GM12872 (cell line): ENCODE measurements around the gene SANBR.

Experiments
- CTCF ChIP-seq: IDR thresholded peaks from 3 replicates; pipeline ENCODE4 v1.5.1; 2011; ENCODE audit warnings: low read depth, mild to moderate bottlenecking, low read length, moderate library complexity; ENCODE audit not compliant: insufficient read depth

Gene SANBR

GRCh38 chr2:61021228-61021660 lies 44.4 kb upstream of the SANBR start:
- no peak for TF ChIP-seq CTCF

- TF ChIP-seq CTCF, result no peak
Observed at GRCh38 chr2:61023670-61024069, 42.0 kb upstream of the SANBR start.

GRCh38 chr2:61029533-61029932 lies 36.1 kb upstream of the SANBR start:
- no peak for TF ChIP-seq CTCF

- TF ChIP-seq CTCF, result no peak
Observed at GRCh38 chr2:61042807-61043206, 22.9 kb upstream of the SANBR start.

GRCh38 chr2:61044636-61045035 lies 21.0 kb upstream of the SANBR start:
- TF ChIP-seq CTCF, result no peak

GRCh38 chr2:61045226-61045625 lies 20.4 kb upstream of the SANBR start:
- TF ChIP-seq CTCF, result no peak

- TF ChIP-seq CTCF, result no peak
Observed at GRCh38 chr2:61045999-61046398, 19.7 kb upstream of the SANBR start.

- TF ChIP-seq CTCF, result no peak
Observed at GRCh38 chr2:61055557-61055956, 10.1 kb upstream of the SANBR start.
